Right hindlimb (tissue), 1 donor: ENCODE measurements around the gene BFSP1.

Experiments
- DNase-seq: peaks from one replicate; pipeline ENCODE4 v3.0.0-alpha.2; 2018

Gene BFSP1

GRCh38 chr20:17519606-17520285 is 11.4 kb downstream of the BFSP1 start:
- no peak for DNase-seq

GRCh38 chr20:17518339-17519052 is 12.7 kb downstream of the BFSP1 start:
- peak; percentile 7 for DNase-seq

DNA sequence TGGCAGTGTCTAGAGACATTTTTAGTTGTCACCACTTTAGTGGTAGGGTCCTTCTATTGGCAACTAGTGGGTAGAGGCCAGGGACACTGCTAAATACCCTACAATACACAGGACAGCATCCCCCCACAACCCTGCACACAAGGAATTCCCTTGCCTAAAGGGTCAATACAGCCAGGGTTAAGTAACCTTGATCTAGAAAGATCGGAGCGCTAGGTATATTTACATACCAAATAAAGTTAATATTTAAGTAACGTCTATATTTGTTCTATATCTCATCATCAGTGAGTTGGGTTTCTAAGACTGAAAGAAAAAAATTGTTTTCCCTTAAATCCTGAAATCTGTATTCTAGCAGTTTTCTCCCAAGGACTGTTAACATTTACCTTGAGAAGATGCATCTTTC is 16.1 kb downstream of the BFSP1 start:
- DNase-seq, result no peak

- DNase-seq, result peak; percentile 4
Measured at GRCh38 chr20:17513939-17514338, 17.2 kb downstream of the BFSP1 start.

DNA sequence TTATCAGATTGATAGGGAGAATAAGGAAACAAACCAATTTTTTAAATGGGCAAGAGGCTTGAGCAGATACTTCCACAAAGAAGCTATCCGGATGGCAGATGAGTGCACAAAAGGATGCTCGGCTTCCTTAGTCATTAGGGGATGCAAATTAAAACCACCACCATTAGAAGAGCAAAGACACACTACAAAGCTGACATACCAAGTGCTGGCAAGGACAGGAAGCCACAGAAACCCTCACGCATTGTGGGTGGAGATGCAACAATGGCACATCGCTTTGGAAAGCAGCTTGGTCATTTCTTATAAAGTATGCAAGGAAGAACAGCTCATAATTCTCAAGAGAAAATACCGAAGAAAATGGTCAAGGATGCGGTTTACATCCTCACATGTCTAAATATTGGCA is 19.8 kb downstream of the BFSP1 start:
- no peak for DNase-seq

DNA sequence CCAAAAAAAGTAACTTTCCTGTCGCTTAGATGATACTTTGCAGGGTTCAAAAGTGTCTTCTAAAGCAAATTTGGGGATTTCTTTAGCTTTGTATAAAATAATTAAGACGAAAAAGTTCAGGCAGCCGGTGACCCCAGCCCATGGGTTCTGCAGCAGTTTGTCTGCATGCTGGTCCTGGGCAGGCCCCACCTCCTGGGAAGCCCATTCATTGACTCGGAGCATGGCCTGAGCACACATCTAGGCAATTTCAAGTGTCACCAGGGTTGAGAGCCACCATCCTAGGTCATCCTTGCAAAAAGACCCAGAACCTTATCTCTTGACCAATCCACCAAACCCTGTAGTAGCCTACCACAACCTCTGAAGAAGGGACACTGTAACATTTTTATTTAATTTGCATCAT is 20.6 kb downstream of the BFSP1 start:
- peak; percentile 5 for DNase-seq

GRCh38 chr20:17508756-17509155 is 22.4 kb downstream of the BFSP1 start:
- DNase-seq, result peak; percentile 11

GRCh38 chr20:17507531-17507930 is 23.6 kb downstream of the BFSP1 start:
- peak; percentile 7 for DNase-seq

DNA sequence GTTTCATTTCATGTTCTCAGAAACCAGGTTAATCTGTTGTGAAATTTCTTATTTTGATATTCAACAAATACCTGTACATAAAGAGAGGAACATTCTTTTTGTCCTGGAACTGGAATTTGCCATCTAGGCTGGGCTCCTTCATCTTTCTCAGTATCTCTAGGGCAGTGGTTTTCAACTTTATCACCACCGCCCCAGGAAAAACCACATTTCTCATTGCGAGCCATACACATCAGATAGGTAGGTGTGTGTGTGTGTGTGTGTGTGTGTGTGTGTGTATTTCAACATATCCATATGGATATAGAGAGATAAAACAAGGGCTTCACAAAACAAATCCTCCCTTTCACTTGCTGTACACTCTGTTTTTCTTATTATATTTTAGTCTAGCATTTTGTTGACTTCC is 24.1 kb downstream of the BFSP1 start:
- DNase-seq, result no peak

- peak; percentile 19 for DNase-seq
Measured at GRCh38 chr20:17505636-17506517, 25.3 kb downstream of the BFSP1 start.

DNA sequence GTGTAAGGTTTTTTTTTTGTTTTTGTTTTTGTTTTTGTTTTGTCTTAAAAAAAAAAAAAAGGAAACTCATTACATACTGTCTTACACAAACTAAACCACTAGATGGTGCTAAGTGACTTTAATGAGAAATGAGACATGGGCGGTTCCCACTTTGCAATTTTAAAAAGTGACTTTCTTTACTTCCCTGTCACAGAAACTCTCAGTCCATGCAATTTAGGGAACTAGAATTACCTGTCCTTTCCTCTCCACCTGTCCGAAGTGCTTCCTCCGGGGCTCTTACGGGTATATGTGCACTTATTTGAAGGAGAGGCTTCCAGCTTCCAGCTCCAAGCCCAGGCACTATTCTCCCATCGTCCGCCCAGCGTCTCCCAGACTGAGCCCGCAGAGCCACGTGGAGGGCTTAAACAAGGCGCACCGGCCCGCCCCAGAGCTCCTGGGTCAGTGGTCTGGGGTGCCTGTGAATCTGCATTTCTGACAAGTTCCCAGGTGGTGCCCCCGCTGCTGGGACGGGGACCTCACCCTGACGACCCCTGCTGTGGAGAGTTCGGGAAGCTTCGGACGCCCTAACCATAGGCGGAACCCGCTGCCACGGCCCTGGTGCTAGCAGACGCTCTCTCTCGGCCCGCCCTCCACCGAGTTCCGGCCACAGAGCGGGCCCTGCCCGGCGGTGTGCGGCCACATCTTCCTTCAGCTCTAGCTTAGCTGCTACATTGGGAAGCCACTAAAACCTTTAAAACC is 26.1 kb downstream of the BFSP1 start:
- DNase-seq, result peak; percentile 78

- peak; percentile 35 for DNase-seq
Measured at GRCh38 chr20:17504066-17504897, 26.9 kb downstream of the BFSP1 start.

DNA sequence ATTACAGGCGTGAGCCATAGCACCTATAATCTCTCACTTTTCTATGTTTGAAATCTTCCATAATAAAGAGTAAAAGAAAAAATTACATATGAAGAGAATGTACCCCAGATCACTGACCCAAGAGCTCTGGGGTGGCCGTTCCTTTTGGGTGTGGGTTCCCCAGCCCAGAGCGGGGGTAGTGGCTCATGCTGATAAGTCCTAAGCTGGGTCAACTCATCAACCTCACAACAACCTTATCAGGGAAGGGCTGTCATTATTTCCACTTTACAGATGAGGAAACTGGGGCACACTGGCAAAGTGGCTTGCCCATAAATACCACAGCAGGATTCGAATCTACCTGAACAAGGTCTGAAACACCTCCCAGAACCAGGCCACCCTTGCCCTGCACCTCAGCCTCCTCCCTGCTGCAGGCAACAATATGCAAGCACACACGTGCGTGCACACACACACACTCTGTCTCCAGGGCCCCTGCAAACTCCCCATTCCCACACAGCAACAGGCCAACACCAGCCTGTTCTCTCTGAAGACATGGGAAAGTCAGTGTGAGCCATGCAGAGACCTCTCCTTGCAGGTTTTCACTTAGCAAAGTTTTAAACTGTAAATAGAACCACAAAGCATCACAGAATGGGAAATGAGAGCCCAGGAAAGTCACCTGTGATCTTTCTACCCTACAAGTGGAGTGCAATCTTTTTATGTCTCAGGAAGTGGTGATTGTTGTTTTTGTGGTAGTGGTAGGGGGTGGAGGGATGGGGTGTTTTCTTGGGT is 27.7 kb downstream of the BFSP1 start:
- peak; percentile 2 for DNase-seq

DNA sequence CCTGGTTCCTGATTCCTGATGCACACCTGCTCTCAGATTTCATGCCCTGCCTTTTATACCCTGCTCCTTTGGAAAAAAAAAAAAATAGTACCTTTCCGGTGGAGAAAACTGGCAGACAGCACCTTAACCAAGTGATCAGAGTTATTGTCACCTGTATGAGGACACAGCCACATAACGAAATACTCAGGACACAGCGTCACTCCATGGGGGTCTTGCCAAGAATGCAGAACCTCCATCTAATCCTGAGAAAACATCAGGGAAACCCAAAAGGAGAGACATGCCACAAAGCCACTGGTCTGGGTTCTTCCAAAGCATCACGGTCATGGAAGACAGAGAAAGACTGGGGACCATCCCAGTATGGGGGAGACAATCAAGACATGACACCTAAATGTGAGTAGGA is 29.1 kb downstream of the BFSP1 start:
- peak; percentile 7 for DNase-seq

GRCh38 chr20:17501701-17502100 is 29.5 kb downstream of the BFSP1 start:
- peak; percentile 11 for DNase-seq

DNA sequence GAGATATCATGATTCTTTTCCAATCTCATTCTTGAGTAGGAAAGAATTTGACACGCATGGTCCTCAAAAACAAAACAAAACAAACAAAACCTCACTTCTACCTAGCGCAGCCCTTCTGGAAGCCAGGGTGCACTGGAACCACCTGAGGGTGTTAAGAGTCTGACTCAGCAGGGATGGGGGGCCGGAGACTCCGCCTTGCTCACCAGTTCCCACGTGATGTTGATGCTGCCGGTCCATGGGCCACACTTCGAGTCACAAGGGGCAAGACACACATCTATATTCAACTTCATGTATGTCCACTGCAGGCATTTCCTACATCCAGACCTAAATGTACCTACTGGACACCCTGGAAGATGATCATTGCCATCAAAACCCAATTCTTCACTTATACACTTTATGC is 30.4 kb downstream of the BFSP1 start:
- no peak for DNase-seq

GRCh38 chr20:17500271-17500670 is 30.9 kb downstream of the BFSP1 start:
- no peak for DNase-seq

DNA sequence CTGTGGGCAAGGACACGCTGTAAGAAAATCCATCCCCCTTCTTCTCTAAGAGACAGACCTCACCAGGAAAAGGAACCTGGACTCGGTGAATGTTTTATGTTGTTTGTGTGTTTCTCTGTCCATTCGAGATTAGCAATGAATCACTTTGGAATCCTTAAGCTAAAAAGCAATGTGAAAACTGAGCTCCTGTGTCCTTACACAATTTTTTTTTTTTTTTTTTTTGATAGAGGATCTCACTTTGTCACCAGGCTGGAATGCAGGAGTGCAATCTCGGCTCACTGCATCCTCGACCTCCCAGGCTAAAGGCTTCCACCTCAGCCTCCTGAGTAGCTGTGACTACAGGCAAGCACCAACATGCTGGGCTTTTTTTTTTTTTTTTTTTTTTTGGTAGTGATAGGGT is 32.1 kb downstream of the BFSP1 start:
- DNase-seq, result no peak

GRCh38 chr20:17498641-17499040 is 32.5 kb downstream of the BFSP1 start:
- no peak for DNase-seq

DNA sequence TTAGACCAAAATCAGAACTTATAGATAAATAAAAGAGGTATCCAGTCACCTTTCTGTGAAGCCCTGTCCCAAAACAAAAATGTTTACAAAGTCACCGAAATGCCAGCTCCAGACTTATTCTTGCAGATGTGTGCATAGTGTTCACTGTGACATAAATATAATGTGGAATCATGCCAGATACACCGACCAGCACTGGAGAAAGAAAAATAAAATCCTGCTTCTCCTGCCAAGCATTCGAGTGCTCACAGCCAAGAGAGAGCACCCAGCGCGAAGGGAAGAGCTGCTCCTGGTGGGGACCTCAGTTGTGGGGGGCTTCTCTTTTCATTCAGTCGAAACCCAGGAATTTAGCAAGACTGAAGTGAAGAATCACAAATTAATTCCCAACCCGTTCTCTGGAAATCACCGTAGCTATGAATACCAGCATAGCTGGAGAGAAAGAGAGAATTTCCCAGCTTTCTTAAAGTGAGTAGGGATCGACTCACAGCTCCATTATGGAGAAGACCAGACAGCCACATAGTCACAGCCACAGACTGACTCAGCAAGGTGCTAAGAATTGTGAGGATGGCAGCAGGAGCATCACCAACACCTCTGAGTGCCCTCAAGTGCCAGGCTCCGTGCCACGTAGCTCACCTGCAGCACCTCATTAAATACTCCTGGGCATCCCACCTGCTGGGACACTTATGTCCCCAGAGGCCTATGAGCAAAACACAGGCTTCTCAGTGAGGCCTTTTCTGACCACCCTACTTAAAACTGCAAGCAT is 33.2 kb downstream of the BFSP1 start:
- no peak for DNase-seq
